Measurements from ENCODE around the gene ANAPC16. TPM values are rescaled to one million over a fixed set of nuclear protein-coding genes. Genes with fewer than 3 reads are reported as not detected.

Gene ANAPC16
- total and polyA plus RNA-seq, 10 donors: 70.8 to 239 (median 106) TPM

GRCh38 chr10:72252972-72253371 lies 37.2 kb downstream of the ANAPC16 start:
- Histone ChIP-seq H3K36me3 (no peaks in the 10 kb centered on the region), H3K9me3 (no peaks in the 10 kb centered on the region), H3K27me3 (replicated peaks in 1 of 7) (no peaks in the 10 kb centered on the region), H3K4me3 (no peak overlapping the region), H3K4me1 (peaks cover 71 to 100% (median 93%) of the 10 kb centered on the region in 6 donors), H3K27ac (peak overlapping the region in 6 of 8 donors; percentile 5 to 95 (median 90))
- TF ChIP-seq CTCF (IDR thresholded peaks at IDR 0.05 in 8 of 11, conservative IDR thresholded peaks at IDR 0.05 in 3 of 11): no peak
- TF ChIP-seq POLR2AphosphoS5 (IDR thresholded peaks at IDR 0.05): no peak
- no peak for TF ChIP-seq POLR2A (IDR thresholded peaks at IDR 0.05)
- 89 to 93% (median 92%) methylated on average over 3 of the region's 3 CpGs for WGBS, 5 donors
- DNase-seq: no peak
- intact Hi-C loops (cut with DNase I; ENCODE audit: low total_unique reads): no loop called here

DNA sequence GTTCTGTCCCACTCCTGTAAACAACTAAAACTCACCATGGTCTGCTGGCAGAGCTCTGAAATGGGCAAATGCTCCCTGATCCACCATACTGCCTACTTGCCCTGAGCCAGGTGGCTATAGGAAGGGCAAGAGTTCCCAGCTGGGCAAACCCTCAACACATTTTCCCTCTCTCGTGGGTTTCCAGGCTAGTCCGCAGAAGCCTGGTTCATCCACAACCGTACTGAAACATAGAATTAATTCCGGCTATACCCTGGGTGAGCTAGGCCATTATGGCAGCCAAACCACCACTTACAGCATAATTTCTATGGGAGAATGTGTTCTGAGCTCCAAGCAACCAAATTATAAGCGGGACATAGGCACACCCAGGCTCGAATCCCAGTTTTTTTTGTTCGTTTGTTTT lies 37.8 kb downstream of the ANAPC16 start:
- H3K36me3 ChIP-seq: no peaks in the 10 kb centered on the region
- TF ChIP-seq POLR2A (IDR thresholded peaks at IDR 0.05) (no peak), CTCF (IDR thresholded peaks at IDR 0.05 in 8 of 11, conservative IDR thresholded peaks at IDR 0.05 in 3 of 11) (no peak), POLR2AphosphoS5 (IDR thresholded peaks at IDR 0.05) (no peak)
- WGBS, 5 donors: 95 to 98% (median 96%) methylated on average over 7 of the region's 7 CpGs
- H3K27me3 ChIP-seq (replicated peaks in 1 of 7): no peaks in the 10 kb centered on the region
- intact Hi-C loops (cut with DNase I; ENCODE audit: low total_unique reads): no loop called here
- H3K4me3 ChIP-seq: no peak overlapping the region
- H3K27ac ChIP-seq: peak overlapping the region in 7 of 8 donors; percentile 5 to 95 (median 89)
- no peaks in the 10 kb centered on the region for H3K9me3 ChIP-seq
- H3K4me1 ChIP-seq: peaks cover 65 to 100% (median 93%) of the 10 kb centered on the region in 6 donors
- DNase-seq: peak; percentile 39

DNA sequence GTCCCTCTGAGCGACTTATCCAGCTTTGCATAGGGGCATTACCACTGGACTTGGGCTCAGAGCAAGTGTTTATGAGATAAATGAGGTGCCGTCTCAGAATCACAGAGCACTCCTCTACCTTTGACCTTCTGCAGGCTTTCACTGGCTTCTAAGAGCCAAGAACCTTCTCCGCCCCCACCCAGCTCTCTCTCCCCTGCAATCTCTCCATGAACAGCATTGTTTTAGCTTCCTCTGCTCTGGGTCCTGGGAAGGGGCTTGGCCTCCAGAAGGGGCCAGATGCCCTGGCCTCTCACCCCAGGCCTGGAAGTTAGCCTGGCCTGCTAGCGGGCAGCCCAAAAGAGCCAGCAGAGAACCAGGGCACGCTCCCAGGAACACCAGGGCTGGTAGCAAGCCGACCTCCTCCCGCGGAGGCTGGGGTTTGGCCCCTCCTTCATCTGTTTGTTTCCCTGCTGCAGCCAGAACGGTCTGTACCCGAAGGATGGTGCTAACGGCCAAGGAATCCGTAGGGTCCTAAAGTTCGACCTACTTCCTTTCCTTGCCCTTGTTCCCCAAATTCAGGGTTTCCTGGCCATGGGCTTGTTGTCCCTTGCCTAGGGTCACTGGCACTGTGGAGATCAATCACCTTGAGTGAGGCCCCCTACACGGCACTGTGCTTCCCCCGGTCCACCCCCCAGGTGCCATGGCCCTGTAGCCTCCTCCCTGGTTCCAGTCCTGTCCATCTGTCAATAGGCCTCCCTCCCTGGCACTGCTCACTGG lies 39.2 kb downstream of the ANAPC16 start:
- intact Hi-C loops (cut with DNase I; ENCODE audit: low total_unique reads): no loop called here
- peak; percentile 92 for DNase-seq
- 23 to 41% (median 24%) methylated on average over 12 to 15 of the region's 15 CpGs for WGBS, 5 donors
- peaks cover 65 to 100% (median 93%) of the 10 kb centered on the region in 6 donors for H3K4me1 ChIP-seq
- TF ChIP-seq CTCF (IDR thresholded peaks at IDR 0.05 in 8 of 11, conservative IDR thresholded peaks at IDR 0.05 in 3 of 11) (no peak), POLR2AphosphoS5 (IDR thresholded peaks at IDR 0.05) (peak; percentile 87 to 92 (median 90))
- peak overlapping the region in 1 of 8 donors; percentile 41 for H3K4me3 ChIP-seq
- H3K27ac ChIP-seq: peak overlapping the region; percentile 69 to 95 (median 87)
- H3K36me3 ChIP-seq: no peaks in the 10 kb centered on the region
- no peaks in the 10 kb centered on the region for H3K27me3 ChIP-seq (replicated peaks in 1 of 7)
- no peaks in the 10 kb centered on the region for H3K9me3 ChIP-seq

GRCh38 chr10:72255977-72256729 lies 40.3 kb downstream of the ANAPC16 start:
- peak overlapping the region in 6 of 8 donors; percentile 72 to 95 (median 90) for H3K27ac ChIP-seq
- intact Hi-C loops (cut with DNase I; ENCODE audit: low total_unique reads): no loop called here

More at GRCh38 chr10:72255977-72256729, 40.3 kb downstream of the ANAPC16 start:
- no peaks in the 10 kb centered on the region for H3K27me3 ChIP-seq (replicated peaks in 1 of 7)
- no peaks in the 10 kb centered on the region for H3K9me3 ChIP-seq
- H3K36me3 ChIP-seq: no peaks in the 10 kb centered on the region
- 93 to 98% (median 96%) methylated on average over 6 of the region's 6 CpGs for WGBS, 5 donors
- peaks cover 66 to 100% (median 94%) of the 10 kb centered on the region in 6 donors for H3K4me1 ChIP-seq
- no peak for TF ChIP-seq POLR2A (IDR thresholded peaks at IDR 0.05)
- no peak for TF ChIP-seq CTCF (IDR thresholded peaks at IDR 0.05 in 8 of 11, conservative IDR thresholded peaks at IDR 0.05 in 3 of 11)
- no peak for TF ChIP-seq POLR2AphosphoS5 (IDR thresholded peaks at IDR 0.05)
- H3K4me3 ChIP-seq: no peak overlapping the region
- no peak for DNase-seq
